Superior temporal gyrus (tissue), 1 donor: ENCODE measurements around the gene SCAMP2.

ENCODE experiments used
- DNase-seq: peaks from one replicate; pipeline ENCODE4 v3.0.0-alpha.2; 2016; ENCODE audit errors: extremely low spot score

The SCAMP2 gene

GRCh38 chr15:74839526-74840395, 33.4 kb downstream of the SCAMP2 start:
- DNase-seq = no peak

GRCh38 chr15:74838746-74839525, 34.2 kb downstream of the SCAMP2 start:
- DNase-seq = no peak

- DNase-seq = no peak
Observed at GRCh38 chr15:74838137-74838516, 35.0 kb downstream of the SCAMP2 start.

GRCh38 chr15:74837482-74838136, 35.6 kb downstream of the SCAMP2 start:
- no peak for DNase-seq

DNA sequence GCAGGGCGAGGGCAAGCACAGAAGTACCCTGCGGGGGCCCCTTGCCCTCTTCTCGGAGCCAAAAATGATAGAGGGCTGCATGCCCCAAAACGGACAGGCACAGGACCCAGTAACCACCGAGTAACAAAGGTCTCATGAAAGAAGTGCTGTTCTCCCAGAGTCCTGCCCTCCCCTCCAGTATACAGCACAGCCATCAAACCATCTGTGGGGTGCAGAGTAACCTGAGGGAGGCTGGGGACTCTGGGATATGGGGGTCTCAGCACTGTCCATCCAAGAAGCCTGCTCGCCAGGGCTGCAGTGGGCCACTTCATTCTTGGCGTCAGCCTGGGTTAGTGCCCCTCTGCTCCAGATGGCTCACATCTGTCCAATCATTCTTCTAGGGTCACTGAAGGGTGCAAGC, 36.3 kb downstream of the SCAMP2 start:
- DNase-seq = no peak

GRCh38 chr15:74835312-74835823, 37.8 kb downstream of the SCAMP2 start:
- DNase-seq = peak; percentile 51

GRCh38 chr15:74833376-74834107, 39.6 kb downstream of the SCAMP2 start:
- DNase-seq = no peak

DNA sequence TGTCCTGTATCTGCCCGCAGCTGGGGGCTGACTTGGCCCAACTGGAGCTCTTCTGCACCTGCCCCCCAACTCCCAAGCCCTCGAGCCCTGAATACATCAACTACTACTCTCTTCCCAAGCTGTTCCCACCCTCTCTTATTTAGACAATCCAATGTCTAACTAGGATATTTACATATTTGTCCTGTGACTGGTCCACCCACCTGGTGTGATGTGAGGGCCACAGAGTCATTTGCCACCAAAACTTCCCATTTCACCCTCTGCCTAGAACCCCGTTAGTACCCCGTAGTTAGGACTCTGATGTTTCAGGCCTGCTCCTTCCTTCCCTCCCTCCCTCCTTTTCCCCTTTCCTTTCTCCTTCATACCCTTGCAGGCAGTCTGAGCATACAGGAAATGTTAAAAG, 40.3 kb downstream of the SCAMP2 start:
- no peak for DNase-seq

- no peak for DNase-seq
Observed at GRCh38 chr15:74831813-74832495, 41.2 kb downstream of the SCAMP2 start.

GRCh38 chr15:74830868-74831267, 42.3 kb downstream of the SCAMP2 start:
- DNase-seq = peak; percentile 84

DNA sequence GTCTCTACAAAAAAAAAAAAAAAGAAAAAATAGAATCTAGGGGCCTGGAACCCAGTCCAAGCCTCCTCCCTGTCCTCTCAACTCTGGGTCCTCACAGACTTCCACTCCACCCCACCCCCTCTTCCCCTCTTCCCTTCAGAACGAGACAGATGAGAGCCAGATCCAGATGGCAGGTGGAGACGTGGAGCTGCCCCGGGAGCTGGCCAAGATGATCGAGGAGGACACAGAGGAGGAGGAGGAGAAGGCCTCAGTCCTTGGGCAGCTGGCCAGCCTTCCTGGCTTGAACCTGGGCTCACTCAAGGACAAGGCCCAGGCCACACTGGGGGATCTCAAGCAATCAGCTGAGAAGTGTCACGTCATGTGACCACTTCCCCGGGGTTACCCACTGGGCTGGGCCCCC, 43.2 kb downstream of the SCAMP2 start:
- no peak for DNase-seq

GRCh38 chr15:74829486-74829885, 43.7 kb downstream of the SCAMP2 start:
- no peak for DNase-seq

DNA sequence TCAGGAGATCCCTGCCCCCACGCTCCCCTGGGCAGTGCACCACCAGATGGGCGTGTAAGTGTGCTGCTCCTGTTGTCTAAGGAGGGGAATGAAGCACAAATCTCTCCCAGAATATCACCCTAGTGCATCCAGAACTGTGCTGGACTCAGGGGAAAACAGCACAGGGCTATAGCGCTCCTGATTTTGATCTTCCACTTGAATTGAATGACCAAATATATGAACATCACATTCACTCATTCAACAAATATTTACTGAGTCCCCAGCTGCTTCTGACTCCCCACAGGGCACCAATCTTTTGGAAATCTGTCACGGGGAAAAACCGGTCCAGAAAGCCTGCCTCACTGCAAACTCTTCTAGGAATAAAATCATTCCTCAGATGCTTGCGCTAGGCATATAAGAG, 44.3 kb downstream of the SCAMP2 start:
- DNase-seq = no peak

- DNase-seq = no peak
Observed at GRCh38 chr15:74827614-74828013, 45.6 kb downstream of the SCAMP2 start.

DNA sequence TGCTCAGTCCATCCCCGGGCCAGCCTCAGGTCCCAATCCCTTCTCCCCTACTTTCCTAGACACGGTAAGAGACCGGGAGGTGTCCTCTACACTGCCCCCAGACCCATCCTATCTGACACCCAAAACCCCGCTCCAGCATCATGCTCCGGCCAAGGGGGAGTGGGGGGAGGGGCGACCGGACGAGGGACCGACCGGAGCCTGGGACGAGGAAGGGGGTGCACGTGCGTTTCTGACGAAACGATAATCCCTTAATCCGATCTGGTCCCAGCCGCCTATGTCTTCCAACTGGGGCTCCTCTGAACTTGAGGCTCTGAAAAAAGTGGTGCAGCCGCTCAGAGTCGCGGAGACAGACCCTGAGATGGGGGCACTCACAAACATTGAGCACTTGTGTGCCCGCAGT, 46.2 kb downstream of the SCAMP2 start:
- no peak for DNase-seq

- no peak for DNase-seq
Observed at GRCh38 chr15:74826364-74826819, 46.8 kb downstream of the SCAMP2 start, which contains the start of gene CPLX3. Gene CPLX3, plus strand, starts transcription at chr15:74826627. Its CDS starts 77 bp downstream, at chr15:74826704.

DNA sequence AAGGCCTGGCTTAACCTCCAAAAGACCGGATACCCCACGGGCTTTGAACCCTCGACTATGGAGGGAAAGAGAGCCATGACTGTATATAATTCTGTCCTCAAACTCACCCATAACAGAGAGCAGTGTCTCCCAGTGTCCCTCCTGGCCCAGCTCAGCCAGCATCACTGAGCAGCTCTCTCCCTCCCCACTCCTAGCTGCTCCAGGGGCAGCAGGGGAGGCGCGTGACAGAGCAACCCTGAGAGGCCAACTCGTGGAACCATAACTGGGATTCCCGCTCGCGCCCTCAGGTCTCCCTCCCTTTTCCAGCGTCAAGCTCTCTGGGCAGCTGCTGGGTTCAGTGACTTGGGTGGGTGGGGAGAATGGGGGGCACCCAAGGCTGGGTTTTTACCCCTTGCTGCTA, 47.3 kb downstream of the SCAMP2 start:
- DNase-seq = no peak

DNA sequence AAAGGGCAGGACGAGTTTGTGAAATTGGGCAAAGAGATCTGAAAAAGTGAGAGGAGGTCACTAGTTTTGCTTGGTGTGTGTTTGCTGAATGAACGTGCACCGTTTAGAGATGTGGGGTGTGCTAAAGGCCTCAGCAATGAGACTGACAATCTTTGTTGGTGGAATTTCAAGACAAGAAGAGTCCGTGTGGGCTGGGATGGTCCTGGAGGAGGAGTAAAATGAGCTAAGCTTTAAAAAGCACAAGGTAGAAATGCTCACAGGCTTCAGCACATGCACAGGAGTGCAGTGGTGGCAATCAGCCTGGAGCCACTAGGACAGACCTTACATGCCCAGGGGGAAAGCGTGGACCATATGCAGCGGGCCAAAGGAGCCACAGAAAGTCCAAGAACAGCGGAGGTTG, 48.2 kb downstream of the SCAMP2 start:
- DNase-seq = no peak

GRCh38 chr15:74823324-74823723, 49.8 kb downstream of the SCAMP2 start:
- DNase-seq = no peak

DNA sequence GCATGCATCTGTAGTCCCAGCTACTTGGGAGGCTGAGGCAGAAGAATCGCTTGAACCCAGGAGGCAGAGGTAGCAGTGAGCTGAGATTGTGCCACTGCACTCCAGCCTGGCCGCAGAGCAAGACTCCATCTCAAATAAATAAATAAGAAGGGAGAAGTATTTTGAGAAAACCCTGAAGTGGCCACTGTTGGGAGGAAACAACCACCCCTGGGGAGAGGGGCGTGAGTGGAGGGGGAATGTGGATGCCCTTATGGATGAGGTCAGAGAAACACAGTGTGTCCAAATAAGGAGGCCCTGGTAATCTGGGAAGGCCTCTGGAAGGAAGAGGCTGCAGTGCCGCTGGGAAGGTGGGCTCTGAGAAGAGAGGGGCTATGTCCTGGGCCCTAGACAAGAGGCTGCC, 50.9 kb downstream of the SCAMP2 start:
- DNase-seq = no peak

DNA sequence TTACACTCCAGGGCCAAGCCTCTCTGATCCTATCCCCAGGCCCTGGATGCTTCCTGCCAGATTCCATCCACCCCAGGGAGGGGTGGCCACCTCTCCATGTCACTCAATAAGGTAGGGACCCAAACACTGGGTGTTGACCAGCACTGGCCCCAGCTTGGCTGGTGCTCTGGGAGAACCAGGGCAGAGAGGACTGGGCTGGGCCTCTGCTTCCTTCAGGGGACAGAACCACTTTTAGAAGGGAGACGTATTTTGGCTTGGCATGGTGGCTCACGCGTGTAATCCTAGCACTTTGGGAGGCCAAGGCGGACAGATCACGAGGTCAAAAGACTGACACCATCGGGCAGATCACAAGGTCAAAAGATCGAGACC, 51.4 kb downstream of the SCAMP2 start:
- no peak for DNase-seq
